GM23338 (cell line): ENCODE results near the gene KIAA1217. TPM values are rescaled to one million over a fixed set of nuclear protein-coding genes. Genes with fewer than 3 reads are reported as not detected.

Experiments
- ATAC-seq: fragments of 200-7000 bp; cut with Tn5 transposase; 3 replicates; pipeline ENCODE4 v1.9.1; 2020
- DNase-seq: peaks from one replicate; pipeline ENCODE4 v3.0.0-alpha.2; 2015; ENCODE audit warnings: low spot score
- H2AFZ ChIP-seq: fragments of 200-600 bp; sonication (generic); 2 replicates; pipeline ENCODE4 v1.8.0; 2016; ENCODE audit warnings: antibody characterized with exemption, mild to moderate bottlenecking, moderate library complexity
- H3F3A ChIP-seq: fragments of 200-600 bp; sonication (generic); replicated peaks from 2 replicates; pipeline ENCODE4 v1.8.0; 2017; ENCODE audit warnings: antibody characterized with exemption, mixed run types, low read depth
- H3K27ac ChIP-seq: fragments of 200-600 bp; sonication (generic); 2 replicates; pipeline ENCODE4 v1.6.1; 2016; ENCODE audit warnings: low read depth
- H3K27me3 ChIP-seq: fragments of 200-600 bp; sonication (generic); 2 replicates; pipeline ENCODE4 v1.8.0; 2016; ENCODE audit warnings: mild to moderate bottlenecking, mixed run types, moderate library complexity; ENCODE audit not compliant: insufficient read depth
- H3K36me3 ChIP-seq: fragments of 200-600 bp; sonication (generic); 2 replicates; pipeline ENCODE4 v1.8.0; 2016; ENCODE audit warnings: mild to moderate bottlenecking; ENCODE audit not compliant: insufficient read depth
- H3K4me1 ChIP-seq: fragments of 200-600 bp; sonication (generic); 2 replicates; pipeline ENCODE4 v1.8.0; 2016; ENCODE audit warnings: mild to moderate bottlenecking, moderate library complexity; ENCODE audit not compliant: insufficient read depth
- H3K4me2 ChIP-seq: fragments of 200-600 bp; sonication (generic); 2 replicates; pipeline ENCODE4 v1.7.1; 2017; ENCODE audit warnings: mixed run types
- H3K4me3 ChIP-seq: fragments of 200-600 bp; sonication (generic); 2 replicates; pipeline ENCODE4 v1.6.1; 2016; ENCODE audit warnings: mixed run types
- H3K79me2 ChIP-seq: fragments of 200-600 bp; sonication (generic); replicated peaks from 2 replicates; pipeline ENCODE4 v1.8.0; 2017; ENCODE audit warnings: mild to moderate bottlenecking; ENCODE audit not compliant: insufficient read depth
- H3K9me2 ChIP-seq: fragments of 200-600 bp; sonication (generic); 2 replicates; pipeline ENCODE4 v1.8.0; 2017; ENCODE audit not compliant: insufficient read depth
- H4K20me1 ChIP-seq: fragments of 200-600 bp; sonication (generic); replicated peaks from 2 replicates; pipeline ENCODE4 v1.8.0; 2017; ENCODE audit warnings: mild to moderate bottlenecking; ENCODE audit not compliant: insufficient read depth
- H3K27ac Mint-ChIP-seq: 2 replicates; pipeline ENCODE4 v1.8.0; 2020; ENCODE audit warnings: inconsistent platforms, mild to moderate bottlenecking, moderate library complexity, mixed read lengths
- H3K27me3 Mint-ChIP-seq: 3 replicates; pipeline ENCODE4 v1.8.0; 2022; ENCODE audit warnings: low read depth, mild to moderate bottlenecking, moderate library complexity, mixed read lengths, inconsistent platforms; ENCODE audit not compliant: insufficient read depth, poor library complexity
- H3K36me3 Mint-ChIP-seq: 3 replicates; pipeline ENCODE4 v1.8.0; 2021; ENCODE audit warnings: low read depth, mild to moderate bottlenecking, inconsistent platforms, moderate library complexity, mixed read lengths
- H3K4me1 Mint-ChIP-seq: 3 replicates; pipeline ENCODE4 v1.8.0; 2020; ENCODE audit warnings: mild to moderate bottlenecking, inconsistent platforms, mixed read lengths
- H3K4me3 Mint-ChIP-seq: 3 replicates; pipeline ENCODE4 v1.8.0; 2021; ENCODE audit warnings: moderate library complexity, mild to moderate bottlenecking, inconsistent platforms, mixed read lengths
- H3K9me3 Mint-ChIP-seq: 3 replicates; pipeline ENCODE4 v1.8.0; 2020; ENCODE audit warnings: moderate library complexity, mild to moderate bottlenecking, inconsistent platforms, mixed read lengths
- CREB1 ChIP-seq: fragments of 250-450 bp; sonication (Bioruptor Pico); IDR thresholded peaks from 2 replicates; pipeline ENCODE4 v1.5.0; 2020; ENCODE audit warnings: low read depth, mild to moderate bottlenecking, moderate library complexity
- EZH2 ChIP-seq: fragments of 200-600 bp; sonication (generic); IDR thresholded peaks from one replicate; pipeline ENCODE4 v1.8.0; 2017; ENCODE audit warnings: antibody characterized with exemption, mild to moderate bottlenecking, low read depth; ENCODE audit not compliant: unreplicated experiment
- EZH2phosphoT487 ChIP-seq: fragments of 200-600 bp; sonication (generic); IDR thresholded peaks from one replicate; pipeline ENCODE4 v1.8.1; 2018; ENCODE audit warnings: antibody characterized with exemption; ENCODE audit not compliant: unreplicated experiment
- JUNB ChIP-seq: IDR thresholded peaks from one replicate; pipeline ENCODE4 v1.6.1; 2016; ENCODE audit warnings: antibody characterized with exemption; ENCODE audit not compliant: unreplicated experiment
- POLR2AphosphoS5 ChIP-seq: IDR thresholded peaks from 2 replicates; pipeline ENCODE4 v1.6.1; 2016; ENCODE audit warnings: antibody characterized with exemption, low read depth
- STAT1 ChIP-seq: IDR thresholded peaks from one replicate; pipeline ENCODE4 v1.6.1; 2016; ENCODE audit warnings: antibody characterized with exemption; ENCODE audit not compliant: unreplicated experiment
- ZNF331 ChIP-seq: fragments of 250-450 bp; sonication (Bioruptor Pico); IDR thresholded peaks from 2 replicates; pipeline ENCODE4 v1.5.0; 2020; ENCODE audit warnings: low read depth, mild to moderate bottlenecking, moderate library complexity
- polyA plus RNA-seq: library from polyadenylated mRNA; unstranded; fragments of >200 nt; fragmentation: Nextera tagmentation; extraction: Ambion mirVana; gene quantifications from 2 replicates; pipeline ENCODE4 v1.2.1, GENCODE V29; 2016
- total RNA-seq: library from RNA; depleted of rRNA; stranded (reverse); fragments of >200 nt; shearing (Covaris generic); gene quantifications from 2 replicates; pipeline ENCODE4 v1.2.3, GENCODE V29; 2014
- TF ChIP-seq, protein P1 (sequence below): IDR thresholded peaks from one replicate; pipeline ENCODE4 v1.6.1; 2018; ENCODE audit warnings: antibody characterized with exemption; ENCODE audit not compliant: unreplicated experiment
- TF ChIP-seq, protein P2 (sequence below): IDR thresholded peaks from 2 replicates; pipeline ENCODE4 v1.6.1; 2016; ENCODE audit warnings: antibody characterized with exemption
- TF ChIP-seq, protein P3 (sequence below), 2 experiments: fragments of 200-600 bp in 1 of 2; sonication (generic) in 1 of 2; conservative IDR thresholded peaks; 2 replicates each; pipeline versions ENCODE4 v1.5.1 to v1.6.1; 2016 to 2017; ENCODE audit warnings: antibody characterized with exemption in 2 of 2, low read depth in 2 of 2, mild to moderate bottlenecking in 2 of 2, moderate library complexity in 1 of 2

The KIAA1217 gene
- total and polyA plus RNA-seq, 2 experiments from 2014 or later: 6.4 to 9.1 TPM

DNA sequence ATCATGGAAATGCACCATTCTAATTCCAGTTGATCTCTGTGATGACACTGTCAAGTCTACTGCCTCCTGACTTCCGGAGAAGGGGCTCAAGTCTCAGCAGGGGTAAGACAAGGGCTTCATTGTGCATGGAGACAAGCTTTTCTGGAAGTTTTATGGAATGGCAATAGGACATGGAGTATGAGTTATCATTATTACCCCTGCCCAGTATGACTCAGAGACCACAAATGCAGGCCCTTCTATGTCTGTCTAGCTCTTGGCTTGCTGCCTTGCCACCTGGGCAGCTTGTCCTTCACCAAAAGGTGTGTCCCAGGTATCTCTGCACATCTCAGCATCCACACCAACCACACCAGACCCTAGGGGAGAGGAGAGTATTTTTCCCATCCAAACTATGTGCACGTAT lies 34.9 kb upstream of the KIAA1217 start:
- ATAC-seq: no peak
- Histone ChIP-seq H3K79me2 (no peaks in the 10 kb centered on the region), H3K27ac (no peak overlapping the region), H3F3A (no peaks in the 10 kb centered on the region), H3K27me3 (no peaks in the 10 kb centered on the region), H3K9me2 (peaks cover 3% of the 10 kb centered on the region; the same call in 1 of the 2 replicates), H4K20me1 (no peaks in the 10 kb centered on the region), H2AFZ (no peak overlapping the region), H3K36me3 (no peaks in the 10 kb centered on the region), H3K4me1 (no peaks in the 10 kb centered on the region), H3K4me2 (no peak overlapping the region), H3K4me3 (no peak overlapping the region)
- H3K27me3 Mint-ChIP-seq: no peaks in the 10 kb centered on the region
- no peak overlapping the region for H3K4me3 Mint-ChIP-seq
- no peak for DNase-seq
- TF ChIP-seq POLR2AphosphoS5: no peak
- TF ChIP-seq CREB1 (CRISPR knock-in tag): no peak
- TF ChIP-seq EZH2: no peak
- no peak for TF ChIP-seq JUNB
- TF ChIP-seq ZNF331 (CRISPR knock-in tag): no peak
- no peak overlapping the region for H3K27ac Mint-ChIP-seq
- H3K4me1 Mint-ChIP-seq: no peaks in the 10 kb centered on the region
- peaks cover 42% of the 10 kb centered on the region for H3K9me3 Mint-ChIP-seq
- H3K36me3 Mint-ChIP-seq: peaks cover 15% of the 10 kb centered on the region

DNA sequence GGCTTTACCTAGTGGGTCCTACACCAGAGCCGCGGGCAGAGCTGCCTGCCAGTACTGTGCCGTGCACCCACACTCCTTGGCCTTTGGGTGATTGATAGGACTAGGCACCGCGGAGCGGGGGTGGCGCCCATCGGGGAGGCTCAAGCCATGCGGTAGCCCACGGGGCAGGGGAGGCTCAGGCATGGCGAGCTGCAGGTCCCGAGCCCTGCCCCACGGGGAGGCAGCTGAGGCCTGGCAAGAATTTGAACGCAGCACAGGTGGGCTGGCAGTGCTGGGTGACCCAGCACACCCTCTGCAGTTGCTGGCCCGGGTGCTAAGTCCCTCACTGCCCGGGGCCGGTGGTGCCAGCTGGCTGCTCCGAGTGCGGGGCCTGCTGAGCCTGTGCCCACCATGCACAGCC lies 32.3 kb upstream of the KIAA1217 start:
- no peaks in the 10 kb centered on the region for H3K27me3 ChIP-seq
- peaks cover 19% of the 10 kb centered on the region for H3K36me3 Mint-ChIP-seq
- no peaks in the 10 kb centered on the region for H3K36me3 ChIP-seq
- H3K27me3 Mint-ChIP-seq: no peaks in the 10 kb centered on the region
- H3K27ac ChIP-seq: no peak overlapping the region
- no peaks in the 10 kb centered on the region for H3F3A ChIP-seq
- TF ChIP-seq, protein P1, sequence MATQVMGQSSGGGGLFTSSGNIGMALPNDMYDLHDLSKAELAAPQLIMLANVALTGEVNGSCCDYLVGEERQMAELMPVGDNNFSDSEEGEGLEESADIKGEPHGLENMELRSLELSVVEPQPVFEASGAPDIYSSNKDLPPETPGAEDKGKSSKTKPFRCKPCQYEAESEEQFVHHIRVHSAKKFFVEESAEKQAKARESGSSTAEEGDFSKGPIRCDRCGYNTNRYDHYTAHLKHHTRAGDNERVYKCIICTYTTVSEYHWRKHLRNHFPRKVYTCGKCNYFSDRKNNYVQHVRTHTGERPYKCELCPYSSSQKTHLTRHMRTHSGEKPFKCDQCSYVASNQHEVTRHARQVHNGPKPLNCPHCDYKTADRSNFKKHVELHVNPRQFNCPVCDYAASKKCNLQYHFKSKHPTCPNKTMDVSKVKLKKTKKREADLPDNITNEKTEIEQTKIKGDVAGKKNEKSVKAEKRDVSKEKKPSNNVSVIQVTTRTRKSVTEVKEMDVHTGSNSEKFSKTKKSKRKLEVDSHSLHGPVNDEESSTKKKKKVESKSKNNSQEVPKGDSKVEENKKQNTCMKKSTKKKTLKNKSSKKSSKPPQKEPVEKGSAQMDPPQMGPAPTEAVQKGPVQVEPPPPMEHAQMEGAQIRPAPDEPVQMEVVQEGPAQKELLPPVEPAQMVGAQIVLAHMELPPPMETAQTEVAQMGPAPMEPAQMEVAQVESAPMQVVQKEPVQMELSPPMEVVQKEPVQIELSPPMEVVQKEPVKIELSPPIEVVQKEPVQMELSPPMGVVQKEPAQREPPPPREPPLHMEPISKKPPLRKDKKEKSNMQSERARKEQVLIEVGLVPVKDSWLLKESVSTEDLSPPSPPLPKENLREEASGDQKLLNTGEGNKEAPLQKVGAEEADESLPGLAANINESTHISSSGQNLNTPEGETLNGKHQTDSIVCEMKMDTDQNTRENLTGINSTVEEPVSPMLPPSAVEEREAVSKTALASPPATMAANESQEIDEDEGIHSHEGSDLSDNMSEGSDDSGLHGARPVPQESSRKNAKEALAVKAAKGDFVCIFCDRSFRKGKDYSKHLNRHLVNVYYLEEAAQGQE: no peak
- TF ChIP-seq, protein P2, sequence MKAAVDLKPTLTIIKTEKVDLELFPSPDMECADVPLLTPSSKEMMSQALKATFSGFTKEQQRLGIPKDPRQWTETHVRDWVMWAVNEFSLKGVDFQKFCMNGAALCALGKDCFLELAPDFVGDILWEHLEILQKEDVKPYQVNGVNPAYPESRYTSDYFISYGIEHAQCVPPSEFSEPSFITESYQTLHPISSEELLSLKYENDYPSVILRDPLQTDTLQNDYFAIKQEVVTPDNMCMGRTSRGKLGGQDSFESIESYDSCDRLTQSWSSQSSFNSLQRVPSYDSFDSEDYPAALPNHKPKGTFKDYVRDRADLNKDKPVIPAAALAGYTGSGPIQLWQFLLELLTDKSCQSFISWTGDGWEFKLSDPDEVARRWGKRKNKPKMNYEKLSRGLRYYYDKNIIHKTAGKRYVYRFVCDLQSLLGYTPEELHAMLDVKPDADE: no peak
- TF ChIP-seq, protein P3, sequence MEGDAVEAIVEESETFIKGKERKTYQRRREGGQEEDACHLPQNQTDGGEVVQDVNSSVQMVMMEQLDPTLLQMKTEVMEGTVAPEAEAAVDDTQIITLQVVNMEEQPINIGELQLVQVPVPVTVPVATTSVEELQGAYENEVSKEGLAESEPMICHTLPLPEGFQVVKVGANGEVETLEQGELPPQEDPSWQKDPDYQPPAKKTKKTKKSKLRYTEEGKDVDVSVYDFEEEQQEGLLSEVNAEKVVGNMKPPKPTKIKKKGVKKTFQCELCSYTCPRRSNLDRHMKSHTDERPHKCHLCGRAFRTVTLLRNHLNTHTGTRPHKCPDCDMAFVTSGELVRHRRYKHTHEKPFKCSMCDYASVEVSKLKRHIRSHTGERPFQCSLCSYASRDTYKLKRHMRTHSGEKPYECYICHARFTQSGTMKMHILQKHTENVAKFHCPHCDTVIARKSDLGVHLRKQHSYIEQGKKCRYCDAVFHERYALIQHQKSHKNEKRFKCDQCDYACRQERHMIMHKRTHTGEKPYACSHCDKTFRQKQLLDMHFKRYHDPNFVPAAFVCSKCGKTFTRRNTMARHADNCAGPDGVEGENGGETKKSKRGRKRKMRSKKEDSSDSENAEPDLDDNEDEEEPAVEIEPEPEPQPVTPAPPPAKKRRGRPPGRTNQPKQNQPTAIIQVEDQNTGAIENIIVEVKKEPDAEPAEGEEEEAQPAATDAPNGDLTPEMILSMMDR (conservative IDR thresholded peaks at IDR 0.05; ENCODE audit: low read depth in 2 of 2): no peak
- TF ChIP-seq EZH2phosphoT487: no peak
- TF ChIP-seq STAT1: no peak
- TF ChIP-seq ZNF331 (CRISPR knock-in tag): no peak
- no peak for TF ChIP-seq CREB1 (CRISPR knock-in tag)
- no peaks in the 10 kb centered on the region for H4K20me1 ChIP-seq
- H3K4me3 Mint-ChIP-seq: no peak overlapping the region
- H3K4me1 Mint-ChIP-seq: no peaks in the 10 kb centered on the region
- H3K4me3 ChIP-seq: no peak overlapping the region
- ATAC-seq (no peak), DNase-seq (no peak)
- peaks cover 6% of the 10 kb centered on the region; the same call in 1 of the 2 replicates for H3K9me2 ChIP-seq
- H3K79me2 ChIP-seq: no peaks in the 10 kb centered on the region
- H3K4me2 ChIP-seq: no peak overlapping the region
- H3K4me1 ChIP-seq: no peaks in the 10 kb centered on the region
- no peak overlapping the region for H3K27ac Mint-ChIP-seq
- no peak overlapping the region for H2AFZ ChIP-seq
- H3K9me3 Mint-ChIP-seq: peaks cover 54% of the 10 kb centered on the region
